ENCODE measurements around the gene OLFM1. TPM values are rescaled to one million over a fixed set of nuclear protein-coding genes. Genes with fewer than 3 reads are reported as not detected.

OLFM1 gene
- total RNA-seq, 6 experiments from 2014 or later, result 1.1 to 5.9 (median 3.5) TPM

- Histone ChIP-seq H3K27me3 (no peaks in the 10 kb centered on the region), H3K4me3 (no peak overlapping the region), H3K4me1 (no peaks in the 10 kb centered on the region), H3K27ac (no peak overlapping the region), H3K36me3 (no peaks in the 10 kb centered on the region), H3K9me3 (no peaks in the 10 kb centered on the region)
- ATAC-seq (no peak), DNase-seq (no peak)
- intact Hi-C loops (cut with DNase I), result no loop called here
- TF ChIP-seq CTCF (IDR thresholded peaks at IDR 0.05) (no peak), POLR2A (IDR thresholded peaks at IDR 0.05) (no peak)
- WGBS (ENCODE audit: insufficient coverage, low coverage, low lambda C conversion rate, missing lambda C conversion rate), result 64% methylated on average over 5 of the region's 7 CpGs
Observed at GRCh38 chr9:135123773-135124134, 36.3 kb downstream of the OLFM1 start.

GRCh38 chr9:135126451-135127187 is 39.2 kb downstream of the OLFM1 start:
- no peaks in the 10 kb centered on the region for H3K9me3 ChIP-seq
- no peak for TF ChIP-seq CTCF (IDR thresholded peaks at IDR 0.05)
- TF ChIP-seq POLR2A (IDR thresholded peaks at IDR 0.05), result no peak
- H3K4me3 ChIP-seq, result no peak overlapping the region
- no peak overlapping the region for H3K27ac ChIP-seq
- H3K36me3 ChIP-seq, result no peaks in the 10 kb centered on the region
- ATAC-seq (no peak), DNase-seq (no peak)
- WGBS (ENCODE audit: insufficient coverage, low coverage, low lambda C conversion rate, missing lambda C conversion rate), result 63% methylated on average over 4 of the region's 34 CpGs
- no peaks in the 10 kb centered on the region for H3K4me1 ChIP-seq
- intact Hi-C loops (cut with DNase I), result no loop called here
- H3K27me3 ChIP-seq, result no peaks in the 10 kb centered on the region

GRCh38 chr9:135127718-135128670 is 40.5 kb downstream of the OLFM1 start:
- Histone ChIP-seq H3K27ac (no peak overlapping the region), H3K9me3 (no peaks in the 10 kb centered on the region), H3K36me3 (no peaks in the 10 kb centered on the region), H3K4me1 (no peaks in the 10 kb centered on the region), H3K27me3 (no peaks in the 10 kb centered on the region), H3K4me3 (no peak overlapping the region)
- 47% methylated on average over 14 of the region's 23 CpGs for WGBS (ENCODE audit: insufficient coverage, low coverage, low lambda C conversion rate, missing lambda C conversion rate)
- TF ChIP-seq CTCF (IDR thresholded peaks at IDR 0.05) (no peak), POLR2A (IDR thresholded peaks at IDR 0.05) (no peak)
- intact Hi-C loops (cut with DNase I), result no loop called here
- DNase-seq, result no peak
- ATAC-seq, result no peak

GRCh38 chr9:135129137-135129695 is 41.7 kb downstream of the OLFM1 start:
- no peak for ATAC-seq
- TF ChIP-seq CTCF (IDR thresholded peaks at IDR 0.05) (no peak), POLR2A (IDR thresholded peaks at IDR 0.05) (no peak)
- Histone ChIP-seq H3K4me3 (no peak overlapping the region), H3K36me3 (no peaks in the 10 kb centered on the region), H3K27me3 (no peaks in the 10 kb centered on the region), H3K27ac (no peak overlapping the region), H3K4me1 (no peaks in the 10 kb centered on the region), H3K9me3 (no peaks in the 10 kb centered on the region)
- 92% methylated on average over 1 of the region's 7 CpGs for WGBS (ENCODE audit: insufficient coverage, low coverage, low lambda C conversion rate, missing lambda C conversion rate)
- intact Hi-C loops (cut with DNase I), result no loop called here
- no peak for DNase-seq

Data from right lobe of liver (tissue), 6 donors.